PC-3 (cell line): ENCODE data around the gene SFRP5. TPM values are rescaled to one million over a fixed set of nuclear protein-coding genes. Genes with fewer than 3 reads are reported as not detected.

Experiments used
- ATAC-seq: fragments of 200-7000 bp; cut with Tn5 transposase; 2 replicates; pipeline ENCODE4 v1.9.1; 2020; ENCODE audit warnings: mild to moderate bottlenecking, moderate library complexity
- BruUV-seq: library from RNA; stranded (reverse); fragments of 400-500 nt; replicated peaks from 2 replicates; lab custom pipeline; 2021; lab: Mats Ljungman, UMichigan
- CTCF ChIA-PET: fragments of 300-600 bp; sonication (Branson Sonifier 250); formaldehyde crosslinking; loops from one replicate; lab custom pipeline; 2022; ENCODE audit warnings: antibody characterized with exemption; lab: Charles Lee
- POLR2A ChIA-PET: fragments of 300-600 bp; sonication (Branson Sonifier 250); formaldehyde crosslinking; loops from one replicate; lab custom pipeline; 2022; ENCODE audit warnings: antibody characterized with exemption; ENCODE audit not compliant: unreplicated experiment; lab: Charles Lee
- DNase-seq: peaks from one replicate; pipeline ENCODE4 v3.0.0-alpha.2; 2015
- H2AFZ ChIP-seq: fragments of 300-600 bp; sonication (generic); 2 replicates; pipeline ENCODE4 v1.6.0; 2016; ENCODE audit warnings: antibody characterized with exemption, low read length
- H3F3A ChIP-seq: fragments of 300-600 bp; sonication (generic); one replicate; pipeline ENCODE4 v1.6.0; 2017; ENCODE audit warnings: antibody characterized with exemption, low read length, control low read depth, mild to moderate bottlenecking; ENCODE audit not compliant: unreplicated experiment
- H3K27ac ChIP-seq: fragments of 300-600 bp; sonication (generic); 2 replicates; pipeline ENCODE4 v1.5.1; 2016; ENCODE audit warnings: mild to moderate bottlenecking, low read length
- H3K27me3 ChIP-seq: fragments of 300-600 bp; sonication (generic); 2 replicates; pipeline ENCODE4 v1.6.1; 2016; ENCODE audit warnings: low read length, mixed read lengths
- H3K36me3 ChIP-seq: fragments of 300-600 bp; sonication (generic); 2 replicates; pipeline ENCODE4 v1.6.1; 2016; ENCODE audit warnings: low read depth, mixed run types, low read length, mixed read lengths
- H3K4me1 ChIP-seq: fragments of 300-600 bp; sonication (generic); 2 replicates; pipeline ENCODE4 v1.5.1; 2016; ENCODE audit warnings: low read length; ENCODE audit not compliant: insufficient read depth
- H3K4me2 ChIP-seq: fragments of 300-600 bp; sonication (generic); 2 replicates; pipeline ENCODE4 v1.6.0; 2016; ENCODE audit warnings: low read length
- H3K4me3 ChIP-seq: fragments of 300-600 bp; sonication (generic); 2 replicates; pipeline ENCODE4 v1.5.1; 2016; ENCODE audit warnings: mild to moderate bottlenecking, low read length, mixed read lengths
- H3K79me2 ChIP-seq: fragments of 300-600 bp; sonication (generic); 2 replicates; pipeline ENCODE4 v1.6.1; 2017; ENCODE audit warnings: low read length, mixed read lengths
- H3K9ac ChIP-seq: fragments of 300-600 bp; sonication (generic); 2 replicates; pipeline ENCODE4 v1.6.0; 2016; ENCODE audit warnings: mild to moderate bottlenecking, low read length
- H3K9me2 ChIP-seq: fragments of 300-600 bp; sonication (generic); replicated peaks from 2 replicates; pipeline ENCODE4 v1.6.1; 2016; ENCODE audit warnings: mixed run types, low read length, mixed read lengths
- H3K9me3 ChIP-seq: fragments of 300-600 bp; sonication (generic); 2 replicates; pipeline ENCODE4 v1.6.1; 2016; ENCODE audit warnings: low read length, mixed read lengths
- H4K20me1 ChIP-seq: fragments of 300-600 bp; sonication (generic); 2 replicates; pipeline ENCODE4 v1.6.1; 2016; ENCODE audit warnings: low read length, mixed read lengths
- CTCF ChIP-seq: fragments of 300-600 bp; sonication (generic); conservative IDR thresholded peaks from 2 replicates; pipeline ENCODE4 v1.5.1; 2017; ENCODE audit warnings: antibody characterized with exemption, low read depth, mild to moderate bottlenecking, low read length
- EZH2 ChIP-seq: fragments of 300-600 bp; sonication (generic); IDR thresholded peaks from one replicate; pipeline ENCODE4 v1.6.1; 2017; ENCODE audit warnings: antibody characterized with exemption, mild to moderate bottlenecking, low read length; ENCODE audit not compliant: unreplicated experiment
- EZH2phosphoT487 ChIP-seq: fragments of 300-600 bp; sonication (generic); IDR thresholded peaks from 2 replicates; pipeline ENCODE4 v1.6.1; 2018; ENCODE audit warnings: mild to moderate bottlenecking, antibody characterized with exemption, low read length, borderline replicate concordance
- intact Hi-C: fragments of 100-400 bp; cut with micrococcal nuclease; formaldehyde crosslinking; loops from 2 replicates; pipeline ENCODE4 v1.9.0; 2023
- total RNA-seq: library from RNA; depleted of rRNA; stranded (reverse); fragments of >200 nt; gene quantifications from 2 replicates; pipeline ENCODE4 v1.2.3, GENCODE V29; 2014

The SFRP5 gene
- total RNA-seq, 1 experiment from 2014 or later: not detected

- Histone ChIP-seq H3K9ac (no peak overlapping the region), H3K27ac (no peak overlapping the region), H3K4me2 (no peak overlapping the region), H3K4me3 (no peak overlapping the region), H2AFZ (no peak overlapping the region), H3K4me1 (no peaks in the 10 kb centered on the region), H3K79me2 (no peaks in the 10 kb centered on the region), H3K36me3 (no peaks in the 10 kb centered on the region), H3K9me3 (no peaks in the 10 kb centered on the region), H3K9me2 (no peaks in the 10 kb centered on the region), H4K20me1 (no peaks in the 10 kb centered on the region), H3K27me3 (no peaks in the 10 kb centered on the region), H3F3A (no peaks in the 10 kb centered on the region)
- intact Hi-C loops: no loop called here
- CTCF ChIA-PET: no interaction called here
- TF ChIP-seq CTCF: no peak
- BruUV-seq: no TSS peak
- DNase-seq: no peak
- POLR2A ChIA-PET: no interaction called here
- ATAC-seq: no peak
Measured at GRCh38 chr10:97789770-97790397, 18.1 kb upstream of the SFRP5 start.

- Histone ChIP-seq H3K27ac (no peak overlapping the region), H3K4me2 (no peak overlapping the region), H3F3A (no peaks in the 10 kb centered on the region), H3K4me3 (no peak overlapping the region), H4K20me1 (no peaks in the 10 kb centered on the region), H3K27me3 (no peaks in the 10 kb centered on the region), H3K4me1 (no peaks in the 10 kb centered on the region), H2AFZ (no peak overlapping the region), H3K36me3 (no peaks in the 10 kb centered on the region), H3K79me2 (no peaks in the 10 kb centered on the region), H3K9me2 (no peaks in the 10 kb centered on the region), H3K9ac (no peak overlapping the region), H3K9me3 (no peaks in the 10 kb centered on the region)
- DNase-seq (no peak), ATAC-seq (no peak)
- no TSS peak for BruUV-seq
- TF ChIP-seq EZH2phosphoT487: no peak
- TF ChIP-seq EZH2: no peak
- ChIA-PET CTCF (no interaction called here), POLR2A (no interaction called here)
- intact Hi-C loops: no loop called here
Measured at GRCh38 chr10:97788552-97789442, 17.0 kb upstream of the SFRP5 start.

GRCh38 chr10:97785731-97786130 lies 13.9 kb upstream of the SFRP5 start:
- no peaks in the 10 kb centered on the region for H3K4me1 ChIP-seq
- intact Hi-C loops: no loop called here
- ChIA-PET CTCF (no interaction called here), POLR2A (no interaction called here)
- H3K36me3 ChIP-seq: no peaks in the 10 kb centered on the region
- H3K4me3 ChIP-seq: no peak overlapping the region
- no peaks in the 10 kb centered on the region for H4K20me1 ChIP-seq
- no peaks in the 10 kb centered on the region for H3K27me3 ChIP-seq
- TF ChIP-seq EZH2 (no peak), EZH2phosphoT487 (no peak), CTCF (no peak)
- H3K79me2 ChIP-seq: no peaks in the 10 kb centered on the region
- ATAC-seq (no peak), DNase-seq (no peak)
- H2AFZ ChIP-seq: no peak overlapping the region
- H3K9me2 ChIP-seq: no peaks in the 10 kb centered on the region
- H3F3A ChIP-seq: no peaks in the 10 kb centered on the region
- no TSS peak for BruUV-seq
- no peak overlapping the region for H3K9ac ChIP-seq
- no peaks in the 10 kb centered on the region for H3K9me3 ChIP-seq
- H3K4me2 ChIP-seq: no peak overlapping the region
- no peak overlapping the region for H3K27ac ChIP-seq
